ENCODE data around the gene LY9. TPM values are rescaled to one million over a fixed set of nuclear protein-coding genes. Genes with fewer than 3 reads are reported as not detected.

LY9 gene
- total RNA-seq, 4 donors from 2014 or later: 0.40 to 9.4 (median 1.8) TPM

DNA sequence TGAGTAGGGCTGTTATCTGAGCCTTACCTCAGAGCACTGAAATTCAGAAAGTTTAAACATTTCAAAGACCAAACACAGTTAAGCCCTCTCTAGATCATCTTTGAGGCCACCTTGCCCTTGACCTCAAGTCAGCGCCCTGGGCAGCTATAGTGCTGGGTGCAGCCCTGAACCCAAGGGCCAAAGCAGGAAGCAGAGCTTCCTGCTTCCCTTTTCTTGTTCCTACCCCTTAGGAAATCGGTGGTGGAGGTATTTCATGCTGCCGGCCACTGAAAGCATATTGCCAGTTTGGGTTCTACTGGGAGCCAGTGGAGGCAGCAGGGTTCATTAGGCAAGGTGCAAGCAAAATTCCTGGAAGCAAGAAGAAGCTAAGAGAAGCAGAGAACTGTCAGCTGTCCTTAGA, 40.6 kb downstream of the LY9 start:
- WGBS, 2 donors (ENCODE audit: low coverage in 1 of 2): 64% methylated on average over 3 of the region's 3 CpGs; no CpG with 5 or more reads in 1 of the 2 donors
- no peak for DNase-seq
- in situ Hi-C loops (cut with MboI; ENCODE audit: low pct_ligation_motif_present in 1 of 4, low pct_unique_long_range_greater_than_20kb in 1 of 4, low sequenced_read_pairs in 3 of 4): loop anchor here in 2 of 4 donors (5.0 to 25.0 kb wide), 3 partner anchors 62 to 251 kb away; partner anchors contain the start of genes ITLN2 (in 1 of the 2), KLHDC9 (in 1 of the 2) and NECTIN4 (in 1 of the 2)
- H3K4me3 ChIP-seq: no peak overlapping the region
- TF ChIP-seq, protein P1, sequence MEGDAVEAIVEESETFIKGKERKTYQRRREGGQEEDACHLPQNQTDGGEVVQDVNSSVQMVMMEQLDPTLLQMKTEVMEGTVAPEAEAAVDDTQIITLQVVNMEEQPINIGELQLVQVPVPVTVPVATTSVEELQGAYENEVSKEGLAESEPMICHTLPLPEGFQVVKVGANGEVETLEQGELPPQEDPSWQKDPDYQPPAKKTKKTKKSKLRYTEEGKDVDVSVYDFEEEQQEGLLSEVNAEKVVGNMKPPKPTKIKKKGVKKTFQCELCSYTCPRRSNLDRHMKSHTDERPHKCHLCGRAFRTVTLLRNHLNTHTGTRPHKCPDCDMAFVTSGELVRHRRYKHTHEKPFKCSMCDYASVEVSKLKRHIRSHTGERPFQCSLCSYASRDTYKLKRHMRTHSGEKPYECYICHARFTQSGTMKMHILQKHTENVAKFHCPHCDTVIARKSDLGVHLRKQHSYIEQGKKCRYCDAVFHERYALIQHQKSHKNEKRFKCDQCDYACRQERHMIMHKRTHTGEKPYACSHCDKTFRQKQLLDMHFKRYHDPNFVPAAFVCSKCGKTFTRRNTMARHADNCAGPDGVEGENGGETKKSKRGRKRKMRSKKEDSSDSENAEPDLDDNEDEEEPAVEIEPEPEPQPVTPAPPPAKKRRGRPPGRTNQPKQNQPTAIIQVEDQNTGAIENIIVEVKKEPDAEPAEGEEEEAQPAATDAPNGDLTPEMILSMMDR (IDR thresholded peaks at IDR 0.05): no peak
- no peak for TF ChIP-seq EP300 (IDR thresholded peaks at IDR 0.05; ENCODE audit: low read depth)
- no peak for TF ChIP-seq POLR2AphosphoS5 (IDR thresholded peaks at IDR 0.05)
- no peak for TF ChIP-seq POLR2A (IDR thresholded peaks at IDR 0.05)
- no peaks in the 10 kb centered on the region for H3K36me3 ChIP-seq
- peaks cover 0 to 16% (median 3%) of the 10 kb centered on the region in 4 donors for H3K4me1 ChIP-seq
- H3K27ac ChIP-seq: peak overlapping the region in 2 of 4 donors; percentile 18 to 54
- intact Hi-C loops (cut with DNase I; ENCODE audit: low total_unique reads): loop anchor here (10.0 kb wide), 1 partner anchor 118 kb away; the partner anchor contains the start of gene ITLN2
- H3K27me3 ChIP-seq: no peaks in the 10 kb centered on the region
- no peaks in the 10 kb centered on the region for H3K9me3 ChIP-seq

DNA sequence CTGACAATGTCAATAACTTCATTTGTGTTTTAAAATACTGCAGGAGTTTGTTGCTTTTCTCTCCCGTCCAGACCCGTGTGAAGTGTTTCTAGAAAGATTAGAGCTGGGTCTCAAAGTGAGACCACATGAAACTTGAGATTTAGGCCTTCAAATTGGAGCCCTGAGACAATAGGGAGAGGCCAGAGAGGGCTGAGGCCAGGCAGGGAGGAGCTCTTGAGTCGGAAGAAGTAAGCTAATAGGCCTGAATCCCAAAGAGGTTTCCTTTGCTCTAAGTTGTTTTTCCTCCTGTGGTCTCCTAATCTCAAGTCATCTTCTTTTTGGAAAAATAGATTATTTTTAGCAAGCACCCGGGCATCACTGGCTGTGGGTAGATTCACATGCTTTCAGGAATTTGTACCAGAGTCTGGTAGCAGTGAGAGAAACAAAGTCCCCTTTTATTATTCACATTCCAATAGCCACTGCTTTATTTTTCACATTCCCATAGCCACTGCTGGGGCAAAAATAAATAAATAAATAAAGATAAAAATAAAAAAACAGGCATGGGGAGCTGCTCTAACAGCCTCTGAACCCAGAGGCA, 41.1 kb downstream of the LY9 start:
- WGBS, 2 donors (ENCODE audit: low coverage in 1 of 2): 63 to 73% methylated on average over 3 to 4 of the region's 4 CpGs
- Histone ChIP-seq H3K4me3 (no peak overlapping the region), H3K4me1 (peaks cover 0 to 16% (median 3%) of the 10 kb centered on the region in 4 donors), H3K27ac (peak overlapping the region in 2 of 4 donors; percentile 18 to 54), H3K27me3 (no peaks in the 10 kb centered on the region), H3K9me3 (no peaks in the 10 kb centered on the region), H3K36me3 (no peaks in the 10 kb centered on the region)
- in situ Hi-C loops (cut with MboI; ENCODE audit: low pct_ligation_motif_present in 1 of 4, low pct_unique_long_range_greater_than_20kb in 1 of 4, low sequenced_read_pairs in 3 of 4): loop anchor here in 2 of 4 donors (5.0 to 25.0 kb wide), 3 partner anchors 62 to 250 kb away; partner anchors contain the start of genes ITLN2 (in 1 of the 2), KLHDC9 (in 1 of the 2) and NECTIN4 (in 1 of the 2)
- intact Hi-C loops (cut with DNase I; ENCODE audit: low total_unique reads): loop anchor here (10.0 kb wide), 1 partner anchor 118 kb away; the partner anchor contains the start of gene ITLN2
- no peak for TF ChIP-seq POLR2AphosphoS5 (IDR thresholded peaks at IDR 0.05)
- no peak for TF ChIP-seq POLR2A (IDR thresholded peaks at IDR 0.05)
- TF ChIP-seq EP300 (IDR thresholded peaks at IDR 0.05; ENCODE audit: low read depth): no peak
- TF ChIP-seq, protein P1 (IDR thresholded peaks at IDR 0.05): no peak
- DNase-seq: no peak

DNA sequence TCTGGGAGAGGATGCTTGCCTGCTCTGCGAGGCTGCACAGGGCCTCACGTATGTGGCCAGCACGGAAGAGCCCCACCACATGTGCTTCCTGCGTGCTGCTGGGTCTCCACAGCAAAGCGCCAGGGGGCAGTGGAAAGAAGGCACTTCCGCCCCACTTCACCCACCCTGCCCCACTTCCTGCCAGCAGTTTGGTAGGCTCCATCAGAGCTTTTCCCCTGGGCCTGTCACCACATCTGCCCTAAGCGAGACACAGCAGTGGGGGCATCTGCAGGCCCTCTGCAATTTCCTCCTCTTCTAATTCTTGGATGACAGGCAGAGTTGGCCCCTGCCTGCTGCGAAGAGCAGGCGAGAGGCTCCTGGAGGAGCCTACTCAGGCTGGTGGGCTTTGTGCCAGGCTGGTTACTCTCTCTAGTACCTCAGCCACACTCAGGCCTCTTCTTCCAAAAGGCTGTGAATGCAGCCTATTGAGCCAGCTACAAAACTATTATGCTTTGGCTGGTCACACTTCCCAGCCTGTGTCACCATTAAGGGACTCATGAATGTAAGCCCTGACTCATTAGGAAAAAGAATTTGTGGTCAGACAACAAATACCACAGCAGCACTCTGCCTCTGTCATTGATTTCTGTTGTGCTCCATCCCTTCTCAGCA, 41.7 kb downstream of the LY9 start:
- H3K4me1 ChIP-seq: peaks cover 0 to 16% (median 3%) of the 10 kb centered on the region in 4 donors
- in situ Hi-C loops (cut with MboI; ENCODE audit: low pct_ligation_motif_present in 1 of 4, low pct_unique_long_range_greater_than_20kb in 1 of 4, low sequenced_read_pairs in 3 of 4) (loop anchor here in 2 of 4 donors (5.0 to 25.0 kb wide), 3 partner anchors 63 to 250 kb away; partner anchors contain the start of genes ITLN2 (in 1 of the 2), KLHDC9 (in 1 of the 2) and NECTIN4 (in 1 of the 2)), intact Hi-C loops (cut with DNase I; ENCODE audit: low total_unique reads) (loop anchor here (10.0 kb wide), 1 partner anchor 117 kb away; the partner anchor contains the start of gene ITLN2)
- 80% methylated on average over 9 of the region's 9 CpGs; no CpG with 5 or more reads in 1 of the 2 donors for WGBS, 2 donors (ENCODE audit: low coverage in 1 of 2)
- no peaks in the 10 kb centered on the region for H3K27me3 ChIP-seq
- no peak overlapping the region for H3K4me3 ChIP-seq
- H3K27ac ChIP-seq: peak overlapping the region in 3 of 4 donors; percentile 26 to 71 (median 54)
- H3K36me3 ChIP-seq: no peaks in the 10 kb centered on the region
- peak; percentile 68 for DNase-seq
- no peaks in the 10 kb centered on the region for H3K9me3 ChIP-seq
- TF ChIP-seq, protein P1 (IDR thresholded peaks at IDR 0.05): peak in 1 of 5 experiments; percentile 15
- TF ChIP-seq POLR2A (IDR thresholded peaks at IDR 0.05): no peak

DNA sequence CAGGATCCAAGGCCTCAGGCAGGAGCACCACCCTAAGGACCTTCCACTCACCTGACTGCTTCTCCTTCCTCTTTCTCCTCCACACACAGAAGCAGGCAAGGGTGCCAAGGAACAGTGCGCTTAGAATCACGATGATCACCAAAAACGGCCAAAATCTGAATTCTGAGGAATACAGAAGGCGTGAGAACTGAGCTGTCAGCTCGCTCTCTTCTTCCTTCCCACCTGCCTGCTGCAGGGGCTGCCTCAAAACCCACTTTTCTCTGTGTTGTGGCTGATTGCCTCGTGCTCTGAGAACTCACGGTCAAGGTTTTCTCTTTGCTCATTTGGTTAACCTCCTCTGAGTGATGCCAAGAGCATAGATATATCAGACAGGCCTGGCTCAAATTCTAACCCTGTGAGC, 42.9 kb downstream of the LY9 start:
- in situ Hi-C loops (cut with MboI; ENCODE audit: low pct_ligation_motif_present in 1 of 4, low pct_unique_long_range_greater_than_20kb in 1 of 4, low sequenced_read_pairs in 3 of 4): loop anchor here in 2 of 4 donors (5.0 to 25.0 kb wide), 3 partner anchors 64 to 248 kb away; partner anchors contain the start of genes ITLN2 (in 1 of the 2), KLHDC9 (in 1 of the 2) and NECTIN4 (in 1 of the 2)
- WGBS, 2 donors (ENCODE audit: low coverage in 1 of 2): 80% methylated on average over 7 of the region's 7 CpGs; no CpG with 5 or more reads in 1 of the 2 donors
- Histone ChIP-seq H3K4me1 (peaks cover 0 to 16% (median 3%) of the 10 kb centered on the region in 4 donors), H3K4me3 (no peak overlapping the region), H3K36me3 (no peaks in the 10 kb centered on the region), H3K27me3 (no peaks in the 10 kb centered on the region), H3K9me3 (no peaks in the 10 kb centered on the region), H3K27ac (no peak overlapping the region)
- TF ChIP-seq EP300 (IDR thresholded peaks at IDR 0.05; ENCODE audit: low read depth): no peak
- TF ChIP-seq POLR2A (IDR thresholded peaks at IDR 0.05): no peak
- TF ChIP-seq, protein P1 (IDR thresholded peaks at IDR 0.05): no peak
- TF ChIP-seq POLR2AphosphoS5 (IDR thresholded peaks at IDR 0.05): no peak
- intact Hi-C loops (cut with DNase I; ENCODE audit: low total_unique reads): loop anchor here (10.0 kb wide), 1 partner anchor 116 kb away; the partner anchor contains the start of gene ITLN2
- DNase-seq: no peak
